Inferior parietal cortex (tissue), 1 donor: ENCODE data around the gene FOXO3.

Experiments
- DNase-seq: peaks from one replicate; pipeline ENCODE4 v3.0.0-alpha.2; 2016; ENCODE audit errors: extremely low spot score

Gene FOXO3

GRCh38 chr6:108594640-108595039 is 33.9 kb downstream of the FOXO3 start:
- DNase-seq: no peak

GRCh38 chr6:108596956-108597355 is 36.2 kb downstream of the FOXO3 start:
- DNase-seq: no peak

GRCh38 chr6:108597572-108598304 is 37.0 kb downstream of the FOXO3 start:
- no peak for DNase-seq

GRCh38 chr6:108598305-108598863 is 37.7 kb downstream of the FOXO3 start:
- no peak for DNase-seq

- no peak for DNase-seq
Observed at GRCh38 chr6:108604156-108604555, 43.4 kb downstream of the FOXO3 start.

GRCh38 chr6:108606250-108606690 is 45.6 kb downstream of the FOXO3 start:
- DNase-seq: no peak

GRCh38 chr6:108608453-108609275 is 47.9 kb downstream of the FOXO3 start:
- DNase-seq: no peak

GRCh38 chr6:108609276-108609769 is 48.6 kb downstream of the FOXO3 start:
- no peak for DNase-seq

- peak; percentile 42 for DNase-seq
Observed at GRCh38 chr6:108610270-108610839, 49.6 kb downstream of the FOXO3 start.

GRCh38 chr6:108610957-108611586 is 50.4 kb downstream of the FOXO3 start:
- no peak for DNase-seq

GRCh38 chr6:108612852-108613251 is 52.1 kb downstream of the FOXO3 start:
- DNase-seq: no peak

GRCh38 chr6:108616544-108616943 is 55.8 kb downstream of the FOXO3 start:
- no peak for DNase-seq

GRCh38 chr6:108616973-108617372 is 56.3 kb downstream of the FOXO3 start:
- no peak for DNase-seq

GRCh38 chr6:108618623-108619152 is 58.0 kb downstream of the FOXO3 start:
- no peak for DNase-seq

- DNase-seq: no peak
Observed at GRCh38 chr6:108619431-108620197, 58.9 kb downstream of the FOXO3 start.

- no peak for DNase-seq
Observed at GRCh38 chr6:108621117-108621516, 60.4 kb downstream of the FOXO3 start.

GRCh38 chr6:108622641-108623298 is 62.1 kb downstream of the FOXO3 start:
- DNase-seq: no peak

- DNase-seq: no peak
Observed at GRCh38 chr6:108623995-108624394, 63.3 kb downstream of the FOXO3 start.

GRCh38 chr6:108625581-108625980 is 64.9 kb downstream of the FOXO3 start:
- DNase-seq: no peak

GRCh38 chr6:108626777-108627176 is 66.1 kb downstream of the FOXO3 start:
- DNase-seq: no peak
